Mesodermal cell (in vitro differentiated cells): ENCODE results near the gene ITGB7.
"Not testable (repeated sequence)": the region's sequence is repeated elsewhere in the genome, so short reads cannot be mapped to it uniquely, and the experiment has no call there.

Experiments used
- H3K27ac ChIP-seq: 2 replicates; pipeline ENCODE4 v1.7.0; 2013; ENCODE audit warnings: mild to moderate bottlenecking, low read depth, low read length, moderate library complexity; ENCODE audit not compliant: severe bottlenecking
- H3K36me3 ChIP-seq: 2 replicates; pipeline ENCODE4 v1.7.1; 2013; ENCODE audit warnings: mild to moderate bottlenecking, low read length, moderate library complexity; ENCODE audit not compliant: control insufficient read depth, insufficient read depth
- H3K4me1 ChIP-seq: one replicate; pipeline ENCODE4 v1.7.1; 2013; ENCODE audit warnings: mild to moderate bottlenecking, low read length; ENCODE audit not compliant: insufficient read depth, control insufficient read depth, poor library complexity, severe bottlenecking
- H3K4me3 ChIP-seq: 2 replicates; pipeline ENCODE4 v1.7.0; 2013; ENCODE audit warnings: low read length, control low read depth, mild to moderate bottlenecking; ENCODE audit not compliant: insufficient read depth, poor library complexity, severe bottlenecking; ENCODE audit errors: extremely low read depth
- H3K9me3 ChIP-seq: 2 replicates; pipeline ENCODE4 v1.7.1; 2013; ENCODE audit warnings: mild to moderate bottlenecking, low read length, moderate library complexity; ENCODE audit not compliant: control insufficient read depth
- WGBS, 2 experiments: methylation state at CpG; one replicate each; pipeline ENCODE4 v1.1.5; 2013; ENCODE audit warnings: missing lambda C conversion rate in 2 of 2; ENCODE audit not compliant: insufficient coverage in 2 of 2; 5-methylcytosine and 5-hydroxymethylcytosine counted together

The ITGB7 gene

DNA sequence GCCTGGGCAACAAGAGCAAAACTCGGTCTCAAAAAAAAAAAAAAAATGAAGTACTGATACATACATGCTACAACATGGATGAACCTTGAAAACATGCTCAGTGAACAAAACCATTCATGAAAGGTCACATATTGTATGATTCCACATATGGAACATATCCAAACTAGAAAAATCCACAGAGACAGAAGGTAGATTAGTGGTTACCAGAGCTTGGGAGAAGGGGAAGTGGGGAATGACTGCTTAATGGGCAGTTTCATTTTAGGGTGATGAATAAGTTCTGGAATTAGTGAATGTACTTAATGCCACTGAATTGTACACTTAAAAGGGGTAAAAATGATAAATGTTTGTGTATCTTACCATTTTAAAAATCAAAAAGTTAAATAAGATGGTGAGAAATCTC is 2.7 kb downstream of the ITGB7 start:
- H3K4me3 ChIP-seq, result no peak overlapping the region
- peaks cover 5% of the 10 kb centered on the region for H3K4me1 ChIP-seq
- H3K36me3 ChIP-seq, result no peaks in the 10 kb centered on the region
- no peak overlapping the region for H3K27ac ChIP-seq
- no peaks in the 10 kb centered on the region for H3K9me3 ChIP-seq
- WGBS, 2 experiments, result 100% methylated on average over 1 of the region's 1 CpG; no CpG with 5 or more reads in 1 of the 2 experiments

DNA sequence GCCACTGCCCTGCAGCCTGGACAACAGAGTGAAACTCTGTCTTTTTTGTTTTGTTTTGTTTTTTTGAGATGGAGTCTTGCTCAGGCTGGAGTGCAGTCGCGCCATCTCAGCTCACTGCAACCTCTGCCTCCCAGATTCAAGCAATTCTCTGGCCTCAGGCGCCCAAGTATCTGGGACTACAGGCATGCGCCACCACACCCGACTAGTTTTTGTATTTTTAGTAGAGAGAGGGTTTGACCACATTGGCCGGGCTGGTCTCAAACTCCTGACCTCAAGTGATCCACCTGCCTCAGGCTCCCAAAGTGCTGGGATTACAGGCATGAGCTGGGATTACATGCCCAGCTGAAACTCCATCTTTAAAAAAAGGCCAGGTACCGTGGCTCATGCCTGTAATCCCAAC is 4.7 kb downstream of the ITGB7 start:
- H3K9me3 ChIP-seq, H3K4me1 ChIP-seq, H3K4me3 ChIP-seq, H3K27ac ChIP-seq, H3K36me3 ChIP-seq: not testable (repeated sequence)
- WGBS, 2 experiments, result 85 to 89% methylated on average over 4 to 7 of the region's 7 CpGs

DNA sequence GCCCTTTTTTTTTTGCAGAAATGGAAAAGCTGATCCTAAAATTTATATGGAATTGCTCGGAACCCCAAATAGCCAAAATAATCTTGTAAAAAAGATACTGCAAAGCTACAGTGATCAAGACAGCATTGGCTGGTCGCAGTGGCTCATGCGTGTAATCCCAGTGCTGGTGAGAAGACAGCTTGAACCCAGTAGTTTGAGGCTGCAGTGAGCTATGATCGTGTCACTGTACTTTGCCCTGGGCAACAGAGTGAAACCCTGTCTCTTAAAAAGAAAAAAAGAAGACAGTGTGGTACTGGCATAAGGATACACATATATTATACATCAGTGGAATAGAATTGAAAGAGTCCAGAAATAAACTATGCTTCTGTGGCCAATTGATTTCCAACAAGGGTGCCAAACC is 5.4 kb downstream of the ITGB7 start:
- 97 to 100% methylated on average over 2 of the region's 4 CpGs for WGBS, 2 experiments

DNA sequence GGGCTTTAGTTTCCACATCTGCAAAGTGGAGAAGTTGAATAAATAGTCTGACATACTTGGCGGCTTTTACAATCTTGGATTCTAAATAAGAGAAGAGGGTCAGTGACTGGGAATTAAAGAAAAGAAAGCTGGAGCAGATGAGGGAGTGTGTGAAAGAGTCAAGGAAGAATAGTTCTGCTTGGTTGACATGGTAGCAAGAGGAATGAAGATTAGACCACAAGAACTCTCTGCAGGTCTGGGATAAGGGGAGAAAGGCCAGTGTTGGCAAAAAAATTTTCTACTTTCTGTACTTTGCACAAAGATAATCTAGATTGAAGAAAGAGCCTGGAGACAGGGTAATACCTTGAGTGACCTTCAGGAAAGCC is 5.9 kb downstream of the ITGB7 start:
- no peaks in the 10 kb centered on the region for H3K4me1 ChIP-seq
- WGBS, 2 experiments, result 100% methylated on average over 1 of the region's 1 CpG
- no peak overlapping the region for H3K27ac ChIP-seq
- no peaks in the 10 kb centered on the region for H3K36me3 ChIP-seq
- H3K4me3 ChIP-seq, result no peak overlapping the region
- no peaks in the 10 kb centered on the region for H3K9me3 ChIP-seq

More for the DNA sequence above, 5.4 kb downstream of the ITGB7 start:
- H3K27ac ChIP-seq, result no peak overlapping the region
- no peaks in the 10 kb centered on the region for H3K4me1 ChIP-seq
- H3K9me3 ChIP-seq, result no peaks in the 10 kb centered on the region
- H3K36me3 ChIP-seq, result no peaks in the 10 kb centered on the region
- H3K4me3 ChIP-seq, result no peak overlapping the region

DNA sequence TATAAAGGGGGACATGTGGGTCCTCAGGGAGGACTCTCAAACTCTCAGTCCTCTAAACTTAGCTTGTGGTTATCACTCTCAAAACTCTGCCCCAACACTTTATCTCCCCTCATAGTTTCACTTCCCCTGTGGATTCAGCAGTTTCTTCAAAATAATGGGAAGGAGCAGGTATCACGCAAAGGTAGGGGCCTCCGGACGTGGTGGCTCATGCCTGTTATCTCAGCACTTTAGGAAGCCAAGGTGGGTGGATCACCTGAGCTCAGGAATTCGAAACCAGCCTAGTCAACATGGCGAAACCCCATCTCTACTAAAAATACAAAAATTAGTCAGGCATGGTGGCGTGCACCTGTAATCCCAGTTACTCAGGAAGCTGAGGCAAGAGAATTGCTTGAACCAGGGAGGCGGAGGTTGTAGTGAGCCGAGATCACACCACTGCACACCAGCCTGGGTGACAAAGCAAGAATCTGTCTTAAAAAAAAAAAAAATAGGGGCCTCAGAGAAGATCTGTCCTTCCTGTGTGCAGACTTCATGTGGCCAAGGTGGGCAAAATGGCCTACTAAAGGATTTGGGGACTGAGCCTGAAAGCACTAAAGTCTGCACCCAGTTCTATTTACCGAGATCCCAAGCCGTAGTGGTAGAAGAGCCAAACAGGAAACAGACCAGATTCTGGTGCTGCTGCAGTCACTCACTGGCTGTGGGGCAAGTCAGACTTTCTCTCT is 6.4 kb downstream of the ITGB7 start:
- H3K9me3 ChIP-seq, result no peaks in the 10 kb centered on the region
- no peak overlapping the region for H3K4me3 ChIP-seq
- 84 to 89% methylated on average over 8 of the region's 10 CpGs for WGBS, 2 experiments
- no peaks in the 10 kb centered on the region for H3K4me1 ChIP-seq
- H3K27ac ChIP-seq, result no peak overlapping the region
- no peaks in the 10 kb centered on the region for H3K36me3 ChIP-seq

DNA sequence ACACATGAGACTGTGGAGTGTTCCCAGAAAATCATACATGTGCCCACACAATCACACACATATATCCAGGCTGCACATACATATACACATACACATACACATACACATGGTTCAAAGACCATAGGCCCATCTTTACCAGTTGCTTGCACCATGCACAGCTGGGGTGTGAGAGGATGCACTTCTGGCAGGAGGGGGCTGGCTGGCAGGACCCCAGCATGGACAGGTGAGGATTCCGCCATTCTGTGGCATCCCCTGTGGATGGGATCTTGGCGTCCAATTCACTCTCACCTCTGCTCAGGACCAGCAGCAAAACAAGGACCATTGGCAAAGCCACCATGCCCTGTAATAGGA is 7.0 kb downstream of the ITGB7 start:
- no peak overlapping the region for H3K27ac ChIP-seq
- H3K9me3 ChIP-seq, result no peaks in the 10 kb centered on the region
- no peak overlapping the region for H3K4me3 ChIP-seq
- WGBS, 2 experiments, result 92 to 100% methylated on average over 1 to 2 of the region's 2 CpGs
- H3K4me1 ChIP-seq, result no peaks in the 10 kb centered on the region
- no peaks in the 10 kb centered on the region for H3K36me3 ChIP-seq

DNA sequence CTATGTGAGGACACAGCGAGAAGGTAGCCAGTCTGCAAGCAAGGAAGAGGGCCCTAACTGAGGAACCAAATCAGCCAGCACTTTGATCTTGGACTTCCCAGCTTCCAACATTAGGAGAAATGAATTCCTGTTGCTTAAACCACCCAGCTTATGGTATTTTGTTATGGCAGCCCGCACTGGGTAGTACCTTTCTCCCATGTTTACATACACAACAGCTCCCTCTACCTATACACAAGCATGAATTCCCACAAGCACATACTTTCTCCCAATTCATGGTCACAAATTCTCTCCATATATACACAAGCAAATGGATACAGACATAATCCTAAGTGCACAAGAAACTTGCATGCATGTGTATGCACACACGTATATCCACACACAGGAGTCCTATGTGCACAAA is 7.4 kb downstream of the ITGB7 start:
- 77 to 79% methylated on average over 2 to 3 of the region's 3 CpGs for WGBS, 2 experiments

DNA sequence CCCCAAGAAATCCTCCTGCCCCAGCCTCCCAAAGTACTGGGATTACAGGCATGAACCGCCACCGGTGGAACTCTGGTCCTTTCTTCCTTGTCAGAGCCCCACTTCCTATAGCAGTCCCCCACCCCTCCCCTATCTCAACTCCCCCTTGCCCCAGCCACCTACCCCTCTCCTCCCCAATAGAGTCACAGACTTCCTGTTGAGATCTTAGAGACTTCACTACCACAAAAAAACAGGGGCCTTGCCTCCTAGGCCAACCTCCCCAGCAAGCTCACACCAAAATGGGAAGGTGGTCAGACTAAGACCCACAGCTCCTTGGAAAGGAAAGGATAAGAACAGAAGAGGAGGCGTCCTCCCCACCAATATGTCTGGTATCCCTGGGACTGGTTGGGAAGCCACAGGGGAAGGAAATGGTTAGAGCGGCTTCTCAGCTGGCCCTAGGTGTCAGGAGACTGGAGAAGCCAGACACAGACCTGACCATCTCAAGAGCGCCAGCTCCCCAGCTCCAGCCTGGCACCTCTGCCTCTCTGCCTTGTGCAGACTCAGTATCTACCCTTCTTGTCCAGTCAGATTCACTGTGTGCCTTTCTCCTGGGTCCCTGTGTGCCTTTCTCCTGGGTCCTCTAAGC is 8.5 kb downstream of the ITGB7 start:
- Histone ChIP-seq H3K36me3 (no peaks in the 10 kb centered on the region), H3K4me1 (no peaks in the 10 kb centered on the region), H3K9me3 (no peaks in the 10 kb centered on the region), H3K27ac (no peak overlapping the region), H3K4me3 (no peak overlapping the region)
- whole genome bisulfite sequencing, 2 experiments, result 86 to 93% methylated on average over 3 to 4 of the region's 5 CpGs

More for the DNA sequence above, 7.4 kb downstream of the ITGB7 start:
- Histone ChIP-seq H3K36me3 (no peaks in the 10 kb centered on the region), H3K27ac (no peak overlapping the region), H3K9me3 (no peaks in the 10 kb centered on the region), H3K4me3 (no peak overlapping the region), H3K4me1 (no peaks in the 10 kb centered on the region)

DNA sequence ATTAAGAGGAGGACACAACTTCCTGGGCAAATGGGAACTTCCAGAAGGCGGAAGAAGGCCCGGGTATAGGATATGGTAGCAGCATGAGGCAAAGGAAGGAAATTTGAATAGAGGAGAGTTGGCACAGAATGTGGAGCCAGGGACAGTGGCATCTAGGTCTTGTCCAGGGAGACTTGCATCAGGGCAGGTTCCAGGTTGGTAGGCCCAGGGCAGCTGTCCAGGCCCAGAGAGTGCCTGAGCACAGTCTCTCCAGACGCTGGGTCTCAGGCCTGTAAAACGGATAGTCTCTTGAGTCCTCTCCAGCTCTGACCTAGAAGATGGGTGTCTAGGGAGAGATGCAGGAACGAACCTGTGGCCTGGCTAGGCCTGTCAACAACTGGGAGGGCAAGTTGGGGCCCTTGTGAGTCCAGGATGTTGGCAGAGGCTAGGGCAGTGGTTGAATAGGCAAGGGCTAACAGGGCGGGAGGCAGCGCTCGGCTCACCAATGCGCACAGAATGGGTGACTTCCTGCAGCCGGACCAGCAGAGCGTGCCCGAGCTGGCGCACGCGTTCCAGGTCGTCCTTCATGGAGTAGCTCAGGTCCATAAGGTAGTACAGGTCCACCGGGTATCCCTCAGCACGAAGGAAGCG is 9.9 kb downstream of the ITGB7 start:
- Histone ChIP-seq H3K27ac (no peak overlapping the region), H3K9me3 (no peaks in the 10 kb centered on the region), H3K36me3 (no peaks in the 10 kb centered on the region), H3K4me1 (no peaks in the 10 kb centered on the region), H3K4me3 (no peak overlapping the region)
- WGBS, 2 experiments, result 94% methylated on average over 16 to 19 of the region's 19 CpGs

DNA sequence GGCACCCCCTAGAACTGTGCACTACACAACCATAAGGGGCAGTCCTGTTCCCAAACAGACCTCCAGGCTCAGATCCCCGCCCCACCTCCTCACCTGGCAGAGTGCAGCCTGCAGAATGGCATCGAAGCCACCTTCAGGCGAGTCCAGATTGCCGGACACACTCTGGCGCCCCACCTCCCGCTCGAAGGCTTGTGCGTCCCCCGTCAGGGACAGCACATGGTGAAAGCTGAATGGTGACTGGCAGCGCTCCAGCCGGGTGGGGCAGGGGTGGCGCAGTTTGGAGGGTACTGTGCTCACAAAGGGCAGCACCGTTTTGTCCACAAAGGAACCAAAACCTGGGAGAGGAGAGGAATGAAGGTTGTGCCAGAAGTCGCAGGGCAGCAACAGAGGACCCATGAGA is 10.6 kb downstream of the ITGB7 start:
- no peak overlapping the region for H3K4me3 ChIP-seq
- WGBS, 2 experiments, result 93 to 97% methylated on average over 12 to 14 of the region's 14 CpGs

More for the DNA sequence above, 10.6 kb downstream of the ITGB7 start:
- Histone ChIP-seq H3K36me3 (no peaks in the 10 kb centered on the region), H3K27ac (no peak overlapping the region), H3K4me1 (no peaks in the 10 kb centered on the region), H3K9me3 (no peaks in the 10 kb centered on the region)
